ENCODE data around the gene BRINP2.

The BRINP2 gene

GRCh38 chr1:177142010-177142409 is 28.7 kb upstream of the BRINP2 start:
- ATAC-seq (ENCODE audit: low read depth), result no peak
- H3K4me1 Mint-ChIP-seq, result no peaks in the 10 kb centered on the region
- peaks cover 2% of the 10 kb centered on the region for H3K27me3 Mint-ChIP-seq
- no peak overlapping the region for H3K4me3 Mint-ChIP-seq
- H3K27ac Mint-ChIP-seq, result no peak overlapping the region
- DNase-seq (ENCODE audit: low spot score in 2 of 2), result no peak
- no peaks in the 10 kb centered on the region for H3K9me3 Mint-ChIP-seq
- H3K36me3 Mint-ChIP-seq, result no peaks in the 10 kb centered on the region

GRCh38 chr1:177142791-177143271 is 27.9 kb upstream of the BRINP2 start:
- Mint-ChIP-seq H3K27ac (no peak overlapping the region), H3K36me3 (no peaks in the 10 kb centered on the region), H3K4me3 (no peak overlapping the region), H3K4me1 (no peaks in the 10 kb centered on the region), H3K27me3 (peaks cover 2% of the 10 kb centered on the region), H3K9me3 (no peaks in the 10 kb centered on the region)
- no peak for ATAC-seq (ENCODE audit: low read depth)
- DNase-seq (ENCODE audit: low spot score in 2 of 2), result no peak

- no peaks in the 10 kb centered on the region for H3K9me3 Mint-ChIP-seq
- H3K27me3 Mint-ChIP-seq, result peaks cover 2% of the 10 kb centered on the region
- DNase-seq (ENCODE audit: low spot score in 2 of 2) (no peak), ATAC-seq (ENCODE audit: low read depth) (no peak)
- H3K4me1 Mint-ChIP-seq, result no peaks in the 10 kb centered on the region
- H3K36me3 Mint-ChIP-seq, result no peaks in the 10 kb centered on the region
- H3K4me3 Mint-ChIP-seq, result no peak overlapping the region
- H3K27ac Mint-ChIP-seq, result no peak overlapping the region
These were observed 25.4 kb upstream of the BRINP2 start for GRCh38 chr1:177145106-177146070.

- Mint-ChIP-seq H3K27me3 (peaks cover 2% of the 10 kb centered on the region), H3K4me1 (no peaks in the 10 kb centered on the region), H3K9me3 (no peaks in the 10 kb centered on the region), H3K4me3 (no peak overlapping the region), H3K36me3 (no peaks in the 10 kb centered on the region), H3K27ac (no peak overlapping the region)
- DNase-seq (ENCODE audit: low spot score in 2 of 2) (no peak), ATAC-seq (ENCODE audit: low read depth) (no peak)
These were observed 24.3 kb upstream of the BRINP2 start for GRCh38 chr1:177146499-177146898.

GRCh38 chr1:177162243-177162642 is 8.5 kb upstream of the BRINP2 start:
- ATAC-seq (ENCODE audit: low read depth), result no peak
- H3K27ac Mint-ChIP-seq, result no peak overlapping the region

GRCh38 chr1:177163844-177164379 is 6.8 kb upstream of the BRINP2 start:
- Mint-ChIP-seq H3K36me3 (no peaks in the 10 kb centered on the region), H3K9me3 (no peaks in the 10 kb centered on the region), H3K27me3 (peaks cover 10% of the 10 kb centered on the region), H3K4me1 (peaks cover 6% of the 10 kb centered on the region), H3K4me3 (no peak overlapping the region), H3K27ac (no peak overlapping the region)
- DNase-seq (ENCODE audit: low spot score in 2 of 2), result no peak
- ATAC-seq (ENCODE audit: low read depth), result no peak

More at GRCh38 chr1:177162243-177162642, 8.5 kb upstream of the BRINP2 start:
- peaks cover 10% of the 10 kb centered on the region for H3K27me3 Mint-ChIP-seq
- H3K9me3 Mint-ChIP-seq, result no peaks in the 10 kb centered on the region
- H3K36me3 Mint-ChIP-seq, result no peaks in the 10 kb centered on the region
- no peak for DNase-seq (ENCODE audit: low spot score in 2 of 2)
- no peak overlapping the region for H3K4me3 Mint-ChIP-seq
- H3K4me1 Mint-ChIP-seq, result peaks cover 6% of the 10 kb centered on the region

- Mint-ChIP-seq H3K27ac (no peak within 1 kb of the TSS), H3K36me3 (no peaks in the 10 kb centered on the region), H3K9me3 (no peaks in the 10 kb centered on the region), H3K4me3 (no peak within 1 kb of the TSS), H3K4me1 (peaks cover 6% of the 10 kb centered on the region), H3K27me3 (peaks cover 10% of the 10 kb centered on the region)
- ATAC-seq (ENCODE audit: low read depth) (no peak), DNase-seq (ENCODE audit: low spot score in 2 of 2) (no peak)
These were observed 6.2 kb upstream of the BRINP2 start, which contains the start of gene ASTN1 for GRCh38 chr1:177164380-177165068. TSS of gene ASTN1 (minus strand) at chr1:177164712. CDS start at chr1:177164676, 36 bp downstream.

GRCh38 chr1:177165069-177165439 is 5.7 kb upstream of the BRINP2 start:
- no peak overlapping the region for H3K4me3 Mint-ChIP-seq
- ATAC-seq (ENCODE audit: low read depth) (no peak), DNase-seq (ENCODE audit: low spot score in 2 of 2) (no peak)
- no peaks in the 10 kb centered on the region for H3K36me3 Mint-ChIP-seq
- no peak overlapping the region for H3K27ac Mint-ChIP-seq
- H3K4me1 Mint-ChIP-seq, result peaks cover 6% of the 10 kb centered on the region
- no peaks in the 10 kb centered on the region for H3K9me3 Mint-ChIP-seq
- peaks cover 10% of the 10 kb centered on the region for H3K27me3 Mint-ChIP-seq

- DNase-seq (ENCODE audit: low spot score in 2 of 2), result no peak
These were observed 872 bp downstream of the BRINP2 start for GRCh38 chr1:177171536-177172123.

GRCh38 chr1:177172272-177172671 is 1.5 kb downstream of the BRINP2 start:
- DNase-seq (ENCODE audit: low spot score in 2 of 2), result no peak
- no peaks in the 10 kb centered on the region for H3K36me3 Mint-ChIP-seq
- no peak overlapping the region for H3K27ac Mint-ChIP-seq
- ATAC-seq (ENCODE audit: low read depth), result no peak
- no peak overlapping the region for H3K4me3 Mint-ChIP-seq
- no peaks in the 10 kb centered on the region for H3K9me3 Mint-ChIP-seq
- H3K4me1 Mint-ChIP-seq, result no peaks in the 10 kb centered on the region
- peaks cover 2% of the 10 kb centered on the region for H3K27me3 Mint-ChIP-seq

More at GRCh38 chr1:177171536-177172123, 872 bp downstream of the BRINP2 start:
- no peak overlapping the region for H3K27ac Mint-ChIP-seq
- no peak overlapping the region for H3K4me3 Mint-ChIP-seq
- no peaks in the 10 kb centered on the region for H3K9me3 Mint-ChIP-seq
- no peaks in the 10 kb centered on the region for H3K36me3 Mint-ChIP-seq
- H3K27me3 Mint-ChIP-seq, result peaks cover 2% of the 10 kb centered on the region
- no peaks in the 10 kb centered on the region for H3K4me1 Mint-ChIP-seq
- no peak for ATAC-seq (ENCODE audit: low read depth)

GRCh38 chr1:177172866-177173265 is 2.1 kb downstream of the BRINP2 start:
- Mint-ChIP-seq H3K36me3 (no peaks in the 10 kb centered on the region), H3K4me1 (no peaks in the 10 kb centered on the region), H3K27me3 (peaks cover 2% of the 10 kb centered on the region), H3K4me3 (no peak overlapping the region), H3K9me3 (peaks cover 1% of the 10 kb centered on the region), H3K27ac (no peak overlapping the region)
- ATAC-seq (ENCODE audit: low read depth) (no peak), DNase-seq (ENCODE audit: low spot score in 2 of 2) (no peak)

GRCh38 chr1:177173976-177174375 is 3.2 kb downstream of the BRINP2 start:
- ATAC-seq (ENCODE audit: low read depth), result no peak
- Mint-ChIP-seq H3K27me3 (peaks cover 4% of the 10 kb centered on the region), H3K9me3 (peaks cover 3% of the 10 kb centered on the region), H3K27ac (no peak overlapping the region), H3K4me1 (no peaks in the 10 kb centered on the region), H3K4me3 (no peak overlapping the region), H3K36me3 (no peaks in the 10 kb centered on the region)
- no peak for DNase-seq (ENCODE audit: low spot score in 2 of 2)

- Mint-ChIP-seq H3K4me1 (no peaks in the 10 kb centered on the region), H3K27me3 (peaks cover 6% of the 10 kb centered on the region), H3K9me3 (peaks cover 3% of the 10 kb centered on the region), H3K36me3 (no peaks in the 10 kb centered on the region), H3K4me3 (no peak overlapping the region), H3K27ac (no peak overlapping the region)
- ATAC-seq (ENCODE audit: low read depth) (no peak), DNase-seq (ENCODE audit: low spot score in 2 of 2) (no peak)
These were observed 4.3 kb downstream of the BRINP2 start for GRCh38 chr1:177174921-177175634.
